Measurements from ENCODE around the gene BRSK2. TPM values are rescaled to one million over a fixed set of nuclear protein-coding genes. Genes with fewer than 3 reads are reported as not detected.
A peak's percentile ranks its signal among the peaks of the same experiment; 100 is the strongest.

Gene BRSK2
- total RNA-seq, 6 donors from 2014 or later: 0.11 to 0.54 (median 0.25) TPM; not detected in 2

DNA sequence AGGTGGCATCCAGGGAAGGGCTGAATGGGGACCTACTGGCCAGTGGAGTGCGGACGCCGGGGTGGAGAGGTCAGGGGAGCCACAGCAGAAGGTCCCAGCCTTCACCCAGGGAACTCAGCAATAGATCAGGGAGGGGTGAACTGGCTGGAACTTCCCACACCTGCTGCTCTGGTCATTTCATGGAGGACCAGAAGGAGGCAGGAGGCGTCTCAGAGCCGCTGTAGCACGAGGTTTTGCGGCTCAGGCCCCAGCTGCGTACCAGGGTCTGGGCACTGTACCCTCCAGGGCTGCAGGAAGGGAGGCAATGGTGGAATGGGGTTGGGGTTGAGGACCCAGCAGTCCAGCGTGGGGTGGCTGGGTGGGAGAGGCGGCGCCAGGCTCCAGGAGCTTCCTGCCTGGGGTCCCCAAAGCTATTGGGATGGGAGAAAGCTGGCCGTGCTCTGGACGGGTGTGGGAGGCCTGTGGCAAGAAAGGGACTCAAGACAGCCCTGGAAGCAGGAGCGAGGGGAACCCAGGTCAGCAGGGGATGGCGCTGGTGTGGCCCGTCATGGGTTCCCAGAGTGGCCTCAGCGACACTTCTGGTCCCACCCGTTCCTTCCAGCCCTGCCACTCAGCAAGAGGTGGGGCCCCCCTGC is 20.2 kb upstream of the BRSK2 start:
- Histone ChIP-seq H3K27ac (no peak overlapping the region), H3K36me3 (no peaks in the 10 kb centered on the region), H3K9me3 (peaks cover 0 to 14% (median 6%) of the 10 kb centered on the region in 4 donors), H3K4me3 (no peak overlapping the region), H3K27me3 (no peaks in the 10 kb centered on the region), H3K4me1 (no peaks in the 10 kb centered on the region)
- no peak for DNase-seq
- TF ChIP-seq, protein P1, sequence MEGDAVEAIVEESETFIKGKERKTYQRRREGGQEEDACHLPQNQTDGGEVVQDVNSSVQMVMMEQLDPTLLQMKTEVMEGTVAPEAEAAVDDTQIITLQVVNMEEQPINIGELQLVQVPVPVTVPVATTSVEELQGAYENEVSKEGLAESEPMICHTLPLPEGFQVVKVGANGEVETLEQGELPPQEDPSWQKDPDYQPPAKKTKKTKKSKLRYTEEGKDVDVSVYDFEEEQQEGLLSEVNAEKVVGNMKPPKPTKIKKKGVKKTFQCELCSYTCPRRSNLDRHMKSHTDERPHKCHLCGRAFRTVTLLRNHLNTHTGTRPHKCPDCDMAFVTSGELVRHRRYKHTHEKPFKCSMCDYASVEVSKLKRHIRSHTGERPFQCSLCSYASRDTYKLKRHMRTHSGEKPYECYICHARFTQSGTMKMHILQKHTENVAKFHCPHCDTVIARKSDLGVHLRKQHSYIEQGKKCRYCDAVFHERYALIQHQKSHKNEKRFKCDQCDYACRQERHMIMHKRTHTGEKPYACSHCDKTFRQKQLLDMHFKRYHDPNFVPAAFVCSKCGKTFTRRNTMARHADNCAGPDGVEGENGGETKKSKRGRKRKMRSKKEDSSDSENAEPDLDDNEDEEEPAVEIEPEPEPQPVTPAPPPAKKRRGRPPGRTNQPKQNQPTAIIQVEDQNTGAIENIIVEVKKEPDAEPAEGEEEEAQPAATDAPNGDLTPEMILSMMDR (IDR thresholded peaks at IDR 0.05): no peak
- TF ChIP-seq EP300 (IDR thresholded peaks at IDR 0.05) (no peak), POLR2AphosphoS5 (IDR thresholded peaks at IDR 0.05) (no peak), POLR2A (IDR thresholded peaks at IDR 0.05) (no peak)
- 70 to 90% methylated on average over 11 to 18 of the region's 18 CpGs for WGBS, 2 donors
- ATAC-seq (ENCODE audit: low FRiP score in 2 of 2): peak in 1 of 2 donors; percentile 27

DNA sequence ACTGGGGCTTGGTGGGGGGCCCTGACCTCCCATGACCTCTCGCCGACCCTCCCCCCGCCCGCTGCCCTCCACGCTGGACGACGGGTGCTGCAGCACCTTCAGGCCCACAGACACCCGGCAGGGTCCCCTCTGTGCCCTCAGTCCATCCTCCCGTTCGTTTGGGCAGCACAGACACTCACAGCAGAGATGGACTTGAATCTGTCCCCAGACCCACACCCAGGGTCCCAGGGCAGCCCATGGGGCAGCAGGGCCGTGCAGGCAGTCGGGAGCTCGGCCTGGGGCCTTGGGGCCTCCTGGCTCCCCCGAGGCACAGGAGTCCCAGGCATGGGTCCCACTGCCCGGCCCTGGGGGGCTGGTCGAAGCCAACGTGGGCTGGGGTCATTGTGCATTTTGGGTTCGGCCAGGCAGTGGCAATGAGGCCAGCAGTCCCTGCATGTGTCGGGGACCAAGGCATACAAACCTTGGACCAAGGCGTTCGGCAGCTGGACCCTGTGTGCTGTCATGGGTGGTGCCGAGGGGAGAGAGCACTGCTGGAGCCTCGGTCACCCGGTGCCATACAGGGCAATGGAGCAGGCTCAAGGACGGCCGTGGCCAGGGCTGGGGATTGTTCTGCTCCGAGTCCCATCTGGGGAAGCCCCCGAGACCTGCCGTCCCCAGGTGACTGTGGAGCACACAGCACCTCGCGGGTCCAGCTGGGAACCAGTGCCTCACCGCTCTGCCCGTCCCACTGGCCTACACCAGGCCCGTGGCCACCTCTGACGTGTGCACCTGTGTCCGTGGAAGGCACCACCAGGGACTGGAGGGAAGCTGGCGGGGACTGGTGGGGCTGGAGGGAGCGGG is 19.3 kb upstream of the BRSK2 start:
- no peak for ATAC-seq (ENCODE audit: low FRiP score in 2 of 2)
- no peaks in the 10 kb centered on the region for H3K4me1 ChIP-seq
- TF ChIP-seq, protein P1 (IDR thresholded peaks at IDR 0.05): no peak
- no peak for TF ChIP-seq POLR2AphosphoS5 (IDR thresholded peaks at IDR 0.05)
- TF ChIP-seq POLR2A (IDR thresholded peaks at IDR 0.05): no peak
- no peak for TF ChIP-seq EP300 (IDR thresholded peaks at IDR 0.05)
- H3K27ac ChIP-seq: no peak overlapping the region
- 87 to 90% methylated on average over 11 to 38 of the region's 38 CpGs for WGBS, 2 donors
- peaks cover 0 to 13% (median 3%) of the 10 kb centered on the region in 4 donors for H3K9me3 ChIP-seq
- no peaks in the 10 kb centered on the region for H3K27me3 ChIP-seq
- no peaks in the 10 kb centered on the region for H3K36me3 ChIP-seq
- H3K4me3 ChIP-seq: no peak overlapping the region
- no peak for DNase-seq

DNA sequence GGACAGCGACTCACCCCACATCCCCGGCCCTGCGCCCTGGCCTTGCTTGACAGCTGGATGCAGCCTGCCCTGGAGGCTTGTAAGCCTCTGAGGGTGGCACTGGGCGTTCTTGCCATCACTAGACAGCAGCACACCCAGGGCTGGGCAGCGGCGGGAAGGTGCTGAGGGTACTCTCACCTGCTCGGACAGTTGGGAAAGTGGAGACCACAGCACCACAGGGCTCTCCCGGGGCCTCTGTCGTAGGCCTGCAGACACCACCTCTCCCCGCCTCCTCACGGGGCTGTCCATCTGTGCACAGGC is 18.8 kb upstream of the BRSK2 start:
- Histone ChIP-seq H3K36me3 (no peaks in the 10 kb centered on the region), H3K27ac (no peak overlapping the region), H3K9me3 (peaks cover 0 to 12% (median 1%) of the 10 kb centered on the region in 4 donors), H3K4me3 (no peak overlapping the region), H3K27me3 (no peaks in the 10 kb centered on the region), H3K4me1 (no peaks in the 10 kb centered on the region)
- TF ChIP-seq POLR2AphosphoS5 (IDR thresholded peaks at IDR 0.05) (no peak), POLR2A (IDR thresholded peaks at IDR 0.05) (no peak), EP300 (IDR thresholded peaks at IDR 0.05) (no peak)
- TF ChIP-seq, protein P1 (IDR thresholded peaks at IDR 0.05): no peak
- no peak for ATAC-seq (ENCODE audit: low FRiP score in 2 of 2)
- DNase-seq: no peak
- 91% methylated on average over 11 of the region's 11 CpGs; no CpG with 5 or more reads in 1 of the 2 donors for WGBS, 2 donors

DNA sequence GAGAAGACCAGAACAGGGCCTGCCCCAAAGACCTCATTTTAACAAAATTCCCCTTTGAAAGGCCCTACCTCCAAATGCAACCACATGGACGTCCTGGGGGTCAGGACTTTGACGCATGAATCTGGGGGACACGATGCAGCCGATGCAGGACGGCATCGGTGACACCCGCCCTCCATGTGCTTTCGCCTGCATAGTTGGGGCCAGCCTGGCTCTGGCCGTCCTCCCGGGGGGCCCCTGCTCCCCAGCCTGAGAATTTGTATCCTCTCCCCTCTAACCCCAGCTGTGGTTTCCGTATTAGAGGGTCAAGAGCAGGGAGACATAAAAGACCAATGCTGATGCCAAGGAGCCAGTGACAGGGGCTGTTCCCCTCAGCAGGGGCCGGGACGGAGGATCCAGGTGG is 18.4 kb upstream of the BRSK2 start:
- H3K4me3 ChIP-seq: no peak overlapping the region
- peaks cover 0 to 8% (median 0%) of the 10 kb centered on the region in 4 donors for H3K9me3 ChIP-seq
- no peak for ATAC-seq (ENCODE audit: low FRiP score in 2 of 2)
- WGBS, 2 donors: 70 to 90% methylated on average over 11 to 13 of the region's 13 CpGs
- H3K27me3 ChIP-seq: no peaks in the 10 kb centered on the region
- no peak for TF ChIP-seq POLR2A (IDR thresholded peaks at IDR 0.05)
- no peak for TF ChIP-seq EP300 (IDR thresholded peaks at IDR 0.05)
- TF ChIP-seq, protein P1 (IDR thresholded peaks at IDR 0.05): no peak
- no peak for TF ChIP-seq POLR2AphosphoS5 (IDR thresholded peaks at IDR 0.05)
- H3K27ac ChIP-seq: no peak overlapping the region
- no peak for DNase-seq
- H3K4me1 ChIP-seq: no peaks in the 10 kb centered on the region
- no peaks in the 10 kb centered on the region for H3K36me3 ChIP-seq

Data from upper lobe of left lung (tissue), 6 donors.